ENCODE data around the gene TDRD9.

TDRD9 gene

GRCh38 chr14:104095426-104096310, 167.4 kb downstream of the TDRD9 start:
- no peak for TF ChIP-seq TAF1 (IDR thresholded peaks at IDR 0.05; ENCODE audit: low read depth)
- no peak for TF ChIP-seq USF1 (IDR thresholded peaks at IDR 0.05)
- TF ChIP-seq RAD21 (IDR thresholded peaks at IDR 0.05; ENCODE audit: low read depth): no peak
- TF ChIP-seq REST (IDR thresholded peaks at IDR 0.05; ENCODE audit: low read depth): no peak
- TF ChIP-seq CREB1 (IDR thresholded peaks at IDR 0.05; ENCODE audit: low read depth): no peak
- TF ChIP-seq FOXM1 (IDR thresholded peaks at IDR 0.05; ENCODE audit: borderline replicate concordance, low read depth): no peak
- TF ChIP-seq MAX (IDR thresholded peaks at IDR 0.05): no peak
- TF ChIP-seq NFIC (IDR thresholded peaks at IDR 0.05): no peak
- no peak for TF ChIP-seq EP300 (IDR thresholded peaks at IDR 0.05; ENCODE audit: borderline replicate concordance)

GRCh38 chr14:104096318-104096717, 168.1 kb downstream of the TDRD9 start:
- TF ChIP-seq CREB1 (IDR thresholded peaks at IDR 0.05; ENCODE audit: low read depth) (no peak), USF1 (IDR thresholded peaks at IDR 0.05) (no peak), MAX (IDR thresholded peaks at IDR 0.05) (no peak), REST (IDR thresholded peaks at IDR 0.05; ENCODE audit: low read depth) (no peak), FOXM1 (IDR thresholded peaks at IDR 0.05; ENCODE audit: borderline replicate concordance, low read depth) (no peak), YY1 (IDR thresholded peaks at IDR 0.05; ENCODE audit: low read depth) (no peak), EP300 (IDR thresholded peaks at IDR 0.05; ENCODE audit: borderline replicate concordance) (no peak), TAF1 (IDR thresholded peaks at IDR 0.05; ENCODE audit: low read depth) (no peak), EGR1 (IDR thresholded peaks at IDR 0.05) (no peak), TEAD4 (IDR thresholded peaks at IDR 0.05) (no peak), NFIC (IDR thresholded peaks at IDR 0.05) (no peak), TCF12 (IDR thresholded peaks at IDR 0.05; ENCODE audit: low read depth) (no peak), RAD21 (IDR thresholded peaks at IDR 0.05; ENCODE audit: low read depth) (no peak), ZBTB7A (IDR thresholded peaks at IDR 0.05; ENCODE audit: low read depth) (no peak)

GRCh38 chr14:104096751-104097700, 168.8 kb downstream of the TDRD9 start:
- TF ChIP-seq YY1 (IDR thresholded peaks at IDR 0.05; ENCODE audit: low read depth) (no peak), RAD21 (IDR thresholded peaks at IDR 0.05; ENCODE audit: low read depth) (peak; percentile 34; the same call in 1 of the 2 replicates)

GRCh38 chr14:104098272-104099095, 170.2 kb downstream of the TDRD9 start:
- TF ChIP-seq CEBPB (IDR thresholded peaks at IDR 0.05): no peak
- no peak for TF ChIP-seq CREB1 (IDR thresholded peaks at IDR 0.05; ENCODE audit: low read depth)
- TF ChIP-seq EP300 (IDR thresholded peaks at IDR 0.05; ENCODE audit: borderline replicate concordance): no peak
- no peak for TF ChIP-seq NFIC (IDR thresholded peaks at IDR 0.05)
- TF ChIP-seq RAD21 (IDR thresholded peaks at IDR 0.05; ENCODE audit: low read depth): no peak
- no peak for TF ChIP-seq FOXM1 (IDR thresholded peaks at IDR 0.05; ENCODE audit: borderline replicate concordance, low read depth)
- no peak for TF ChIP-seq TAF1 (IDR thresholded peaks at IDR 0.05; ENCODE audit: low read depth)
- TF ChIP-seq REST (IDR thresholded peaks at IDR 0.05; ENCODE audit: low read depth): no peak
- TF ChIP-seq YY1 (IDR thresholded peaks at IDR 0.05; ENCODE audit: low read depth): no peak
- TF ChIP-seq TCF12 (IDR thresholded peaks at IDR 0.05; ENCODE audit: low read depth): no peak
- TF ChIP-seq USF1 (IDR thresholded peaks at IDR 0.05): no peak
- TF ChIP-seq TEAD4 (IDR thresholded peaks at IDR 0.05): no peak
- no peak for TF ChIP-seq ZBTB7A (IDR thresholded peaks at IDR 0.05; ENCODE audit: low read depth)
- no peak for TF ChIP-seq EGR1 (IDR thresholded peaks at IDR 0.05)
- no peak for TF ChIP-seq MAX (IDR thresholded peaks at IDR 0.05)
